Stimulated activated memory B cell treated with anti-CD40 and anti-IgM and Interleukin-4, amounts not matched to agents 10 μg/mL and 1 μg/mL and 100 μg/mL, for 72 hours (primary cell): ENCODE results near the gene ASXL1.
"Not testable (repeated sequence)": the region's sequence is repeated elsewhere in the genome, so short reads cannot be mapped to it uniquely, and the experiment has no call there.

Experiments
- ATAC-seq: fragments of 150-1000 bp; cut with Tn5 transposase; 2 replicates; pipeline ENCODE4 v1.10.0; 2021
- H3K27ac Mint-ChIP-seq: one replicate; pipeline ENCODE4 v1.8.0; 2022; ENCODE audit warnings: mild to moderate bottlenecking, mixed read lengths
- H3K27me3 Mint-ChIP-seq: one replicate; pipeline ENCODE4 v1.8.0; 2022; ENCODE audit warnings: mixed read lengths
- H3K36me3 Mint-ChIP-seq: one replicate; pipeline ENCODE4 v1.8.0; 2022; ENCODE audit warnings: mixed read lengths
- H3K4me1 Mint-ChIP-seq: one replicate; pipeline ENCODE4 v1.8.0; 2022; ENCODE audit warnings: mixed read lengths
- H3K4me3 Mint-ChIP-seq: one replicate; pipeline ENCODE4 v1.8.0; 2022; ENCODE audit warnings: mild to moderate bottlenecking, moderate library complexity, mixed read lengths
- H3K9me3 Mint-ChIP-seq: one replicate; pipeline ENCODE4 v1.8.0; 2022; ENCODE audit warnings: mixed read lengths

Gene ASXL1

DNA sequence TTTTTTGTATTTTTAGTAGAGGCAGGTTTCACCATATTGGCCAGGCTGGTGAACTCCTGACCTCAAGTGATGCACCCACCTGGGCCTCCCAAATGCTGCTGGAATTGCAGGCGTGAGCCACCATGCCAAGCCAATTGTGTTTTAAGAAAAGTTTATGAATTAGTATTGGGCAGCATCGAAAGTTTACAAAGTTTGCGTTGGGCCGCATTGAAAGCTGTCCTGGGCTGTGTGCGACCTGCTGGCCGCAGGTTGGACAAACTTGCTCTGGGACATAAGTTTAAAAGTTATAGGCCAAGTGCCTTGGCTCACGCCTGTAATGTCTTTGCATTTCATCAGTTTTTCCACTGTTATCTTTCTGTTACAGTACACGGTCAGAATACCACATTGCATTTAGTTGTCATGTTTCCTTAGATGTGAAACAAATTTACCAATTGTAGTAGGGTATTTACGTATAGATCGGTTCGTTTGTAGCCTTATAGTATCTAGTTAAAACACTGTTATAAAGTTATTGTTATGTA lies 39.5 kb downstream of the ASXL1 start:
- no peak overlapping the region for H3K4me3 Mint-ChIP-seq
- peaks cover 33% of the 10 kb centered on the region for H3K4me1 Mint-ChIP-seq
- peaks cover 64% of the 10 kb centered on the region for H3K36me3 Mint-ChIP-seq
- peaks cover 6% of the 10 kb centered on the region for H3K9me3 Mint-ChIP-seq
- no peaks in the 10 kb centered on the region for H3K27me3 Mint-ChIP-seq
- no peak for ATAC-seq
- H3K27ac Mint-ChIP-seq: no peak overlapping the region

DNA sequence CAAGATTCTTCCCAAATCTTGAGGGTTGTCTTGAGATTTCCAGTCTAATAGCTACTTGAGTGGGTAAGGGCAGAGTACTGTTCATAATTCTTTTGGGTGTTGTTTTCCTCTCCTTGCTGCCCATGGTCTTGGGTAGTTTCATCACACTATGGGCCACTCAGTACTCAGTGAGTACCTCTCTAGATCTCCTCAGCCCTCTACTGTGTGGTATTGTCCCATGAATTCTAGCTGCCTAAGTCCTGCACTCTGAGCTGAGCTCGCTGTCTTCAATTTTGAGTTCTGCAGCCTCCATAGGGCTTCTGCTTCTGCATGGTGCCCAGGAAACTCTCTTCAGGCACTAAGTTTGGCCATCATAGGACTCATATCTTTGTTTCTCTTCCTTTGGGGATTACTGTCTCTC lies 42.3 kb downstream of the ASXL1 start:
- H3K36me3 Mint-ChIP-seq: peaks cover 43% of the 10 kb centered on the region
- H3K27me3 Mint-ChIP-seq: no peaks in the 10 kb centered on the region
- no peak overlapping the region for H3K27ac Mint-ChIP-seq
- H3K4me3 Mint-ChIP-seq: no peak overlapping the region
- H3K9me3 Mint-ChIP-seq: peaks cover 2% of the 10 kb centered on the region
- H3K4me1 Mint-ChIP-seq: peaks cover 38% of the 10 kb centered on the region
- no peak for ATAC-seq

DNA sequence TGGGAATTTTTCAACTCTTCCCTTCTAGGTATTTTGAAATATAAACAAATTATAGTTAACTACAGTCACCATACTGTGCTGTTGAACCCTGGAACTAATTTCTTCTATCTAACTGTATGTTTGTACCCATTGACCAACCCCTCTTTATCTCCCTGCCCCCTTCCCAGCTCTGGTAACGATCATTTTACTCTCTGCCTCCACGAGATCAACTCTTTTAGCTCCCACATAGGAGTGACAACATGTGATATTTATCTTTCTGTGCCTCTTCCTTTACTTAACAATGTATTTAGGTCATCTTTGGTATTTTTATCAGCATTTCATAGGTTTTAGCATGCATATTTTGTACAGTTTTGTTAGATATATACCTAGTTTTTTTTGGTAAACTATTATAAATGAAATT lies 45.9 kb downstream of the ASXL1 start:
- H3K27ac Mint-ChIP-seq: peak overlapping the region; percentile 13
- H3K4me1 Mint-ChIP-seq: peaks cover 42% of the 10 kb centered on the region
- H3K4me3 Mint-ChIP-seq: no peak overlapping the region
- H3K9me3 Mint-ChIP-seq: peaks cover 3% of the 10 kb centered on the region
- H3K36me3 Mint-ChIP-seq: peaks cover 43% of the 10 kb centered on the region
- ATAC-seq: no peak
- no peaks in the 10 kb centered on the region for H3K27me3 Mint-ChIP-seq

DNA sequence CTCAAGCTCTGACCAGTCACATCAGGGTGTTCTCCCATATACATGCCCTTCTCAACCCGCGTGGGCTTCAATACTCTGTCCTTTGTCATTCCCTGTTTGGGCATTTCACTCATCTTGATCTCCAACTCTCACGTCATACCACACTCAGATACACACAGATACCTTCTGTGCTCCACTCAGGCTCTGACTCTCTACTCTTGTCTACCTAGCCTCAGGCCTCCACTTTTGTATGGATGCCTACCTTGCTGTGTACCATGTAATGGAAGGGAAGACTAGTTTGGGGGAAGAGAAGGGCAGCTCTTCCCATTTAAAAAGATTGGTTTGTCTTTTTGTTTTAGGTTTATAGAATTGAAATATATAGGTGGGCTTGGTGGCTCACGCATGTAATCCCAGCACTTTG lies 48.6 kb downstream of the ASXL1 start:
- peaks cover 21% of the 10 kb centered on the region for H3K36me3 Mint-ChIP-seq
- ATAC-seq: no peak
- no peaks in the 10 kb centered on the region for H3K27me3 Mint-ChIP-seq
- H3K27ac Mint-ChIP-seq: peak overlapping the region; percentile 48
- H3K4me1 Mint-ChIP-seq: peaks cover 28% of the 10 kb centered on the region
- H3K9me3 Mint-ChIP-seq: peaks cover 3% of the 10 kb centered on the region
- H3K4me3 Mint-ChIP-seq: no peak overlapping the region

DNA sequence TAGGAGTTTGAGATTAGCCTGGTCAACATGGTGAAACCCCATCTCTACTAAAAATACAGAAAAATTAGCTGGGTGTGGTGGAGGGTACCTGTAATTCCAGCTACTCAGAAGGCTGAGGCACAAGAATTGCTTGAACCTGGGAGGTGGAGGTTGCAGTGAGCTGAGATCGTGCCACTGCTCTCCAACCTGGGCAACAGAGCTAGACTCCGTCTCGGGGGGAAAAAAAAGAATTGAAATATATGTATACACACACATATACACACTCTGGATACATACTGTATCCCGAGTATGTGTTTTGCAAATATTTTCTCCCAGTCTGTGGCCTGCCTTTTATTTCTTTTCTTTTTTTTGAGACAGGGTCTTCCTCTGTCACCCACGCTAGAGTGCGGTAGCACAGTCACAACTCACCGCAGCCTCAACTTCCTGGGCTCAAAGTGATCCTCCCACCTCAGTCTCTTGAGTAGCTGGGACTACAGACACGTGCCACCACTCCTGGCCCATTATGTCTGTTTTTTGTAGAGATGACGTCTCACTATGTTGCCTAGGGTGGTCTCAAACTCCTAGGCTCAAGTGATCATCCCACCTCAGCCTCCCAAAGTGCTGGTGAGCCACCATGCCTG lies 49.1 kb downstream of the ASXL1 start:
- not testable (repeated sequence) for ATAC-seq, H3K27me3 Mint-ChIP-seq, H3K9me3 Mint-ChIP-seq, H3K4me3 Mint-ChIP-seq
- Mint-ChIP-seq H3K27ac (peak overlapping the region; percentile 48), H3K4me1 (peaks cover 33% of the 10 kb centered on the region), H3K36me3 (peaks cover 21% of the 10 kb centered on the region)

DNA sequence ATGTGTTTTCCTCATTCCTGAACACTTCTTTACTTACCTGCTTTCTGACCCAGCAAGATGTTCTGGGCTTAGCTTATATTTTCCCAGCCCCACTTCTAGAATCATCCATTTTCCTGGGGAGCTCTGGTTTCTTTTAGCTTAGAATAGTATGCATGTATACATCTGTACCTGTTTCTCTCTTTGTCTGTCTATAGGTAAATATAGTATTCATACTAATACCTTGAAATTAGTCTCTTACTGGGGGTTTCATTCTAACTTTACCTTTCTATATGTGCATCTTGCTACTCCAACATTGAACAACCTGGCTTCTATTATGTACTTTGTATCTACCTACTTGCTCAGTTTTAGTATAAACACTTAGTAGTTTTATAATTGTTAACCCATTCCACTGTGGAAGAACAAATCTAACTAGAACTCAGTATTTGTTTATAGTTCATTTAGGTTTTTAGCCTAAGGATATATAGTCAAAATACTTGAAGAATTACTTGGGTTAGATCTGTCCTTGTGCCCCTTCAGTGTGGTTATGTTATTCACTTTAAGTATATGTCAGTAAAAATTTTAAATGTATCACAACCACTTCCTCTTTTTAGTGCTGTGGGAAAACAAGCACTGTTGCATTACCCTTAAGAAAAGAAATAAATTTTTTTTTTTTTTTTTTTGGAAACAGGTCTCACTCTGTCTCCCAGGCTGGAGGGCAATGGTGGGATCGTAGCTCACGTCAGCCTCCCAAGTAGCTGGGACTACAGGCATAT lies 54.0 kb downstream of the ASXL1 start:
- Mint-ChIP-seq H3K4me3 (no peak overlapping the region), H3K27me3 (no peaks in the 10 kb centered on the region), H3K4me1 (peaks cover 55% of the 10 kb centered on the region), H3K9me3 (no peaks in the 10 kb centered on the region), H3K27ac (peak overlapping the region; percentile 44), H3K36me3 (peaks cover 29% of the 10 kb centered on the region)
- peak; percentile 75 for ATAC-seq

DNA sequence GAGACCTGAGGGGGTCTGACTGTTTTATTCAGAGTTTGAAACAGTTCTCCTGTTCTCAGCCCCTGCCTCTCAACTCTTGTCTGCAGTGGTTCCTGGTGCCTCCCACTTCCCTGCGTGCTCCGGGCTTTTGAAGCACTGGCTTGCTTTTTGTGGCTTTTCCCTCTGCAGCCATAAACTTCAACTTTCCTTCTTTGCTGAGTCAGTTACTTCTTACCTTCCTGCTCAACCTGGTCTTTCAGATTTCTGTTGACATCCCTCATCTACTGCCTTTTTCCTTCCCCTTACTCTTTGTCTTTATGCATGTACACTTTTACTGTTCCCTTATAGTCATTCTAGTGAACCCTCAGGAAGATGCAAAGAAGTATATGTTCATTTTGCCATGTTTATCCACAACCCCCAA lies 57.4 kb downstream of the ASXL1 start:
- ATAC-seq: no peak
- H3K27ac Mint-ChIP-seq: no peak overlapping the region
- H3K9me3 Mint-ChIP-seq: no peaks in the 10 kb centered on the region
- peaks cover 27% of the 10 kb centered on the region for H3K36me3 Mint-ChIP-seq
- H3K4me1 Mint-ChIP-seq: peaks cover 61% of the 10 kb centered on the region
- no peak overlapping the region for H3K4me3 Mint-ChIP-seq
- no peaks in the 10 kb centered on the region for H3K27me3 Mint-ChIP-seq

DNA sequence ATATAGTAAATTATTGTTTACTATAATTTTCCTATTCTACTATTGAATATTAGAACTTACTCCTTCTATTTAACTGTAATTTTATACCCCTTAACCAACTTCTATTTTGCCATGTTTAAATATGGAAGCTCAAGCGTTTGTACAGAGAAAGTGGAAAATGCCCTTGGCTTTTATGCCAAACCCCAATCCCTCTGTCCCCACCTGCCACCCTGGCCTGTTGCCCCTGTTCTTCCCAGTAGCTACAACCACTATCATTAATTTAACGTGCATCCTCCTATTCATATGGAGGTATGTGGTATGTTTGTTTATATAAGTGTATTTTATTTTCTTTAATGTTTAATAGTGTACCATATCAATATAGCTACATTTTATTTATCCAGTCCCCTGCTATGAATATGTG lies 58.1 kb downstream of the ASXL1 start:
- no peaks in the 10 kb centered on the region for H3K27me3 Mint-ChIP-seq
- no peak overlapping the region for H3K27ac Mint-ChIP-seq
- no peak overlapping the region for H3K4me3 Mint-ChIP-seq
- H3K36me3 Mint-ChIP-seq: peaks cover 27% of the 10 kb centered on the region
- no peak for ATAC-seq
- H3K9me3 Mint-ChIP-seq: no peaks in the 10 kb centered on the region
- peaks cover 61% of the 10 kb centered on the region for H3K4me1 Mint-ChIP-seq

DNA sequence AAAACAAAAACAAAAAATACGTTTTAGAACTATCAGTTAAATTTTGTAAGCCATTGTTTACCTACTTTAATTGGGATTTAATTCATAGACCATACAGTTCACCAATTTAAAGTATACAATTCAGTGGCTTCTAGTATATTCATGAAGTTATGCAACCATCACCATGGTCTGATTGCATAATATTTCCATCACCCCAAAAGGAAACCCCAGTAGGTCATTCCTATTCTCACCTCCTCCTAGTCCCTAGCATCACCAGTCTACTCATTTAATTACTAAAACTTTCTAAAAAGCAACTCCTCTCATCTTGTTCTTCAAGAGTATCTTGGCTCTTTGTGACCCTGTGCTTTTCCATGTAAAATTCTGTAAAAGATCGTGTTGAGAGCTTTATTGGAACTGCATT lies 60.2 kb downstream of the ASXL1 start:
- Mint-ChIP-seq H3K4me1 (peaks cover 42% of the 10 kb centered on the region), H3K4me3 (no peak overlapping the region), H3K36me3 (peaks cover 25% of the 10 kb centered on the region), H3K27ac (no peak overlapping the region), H3K27me3 (no peaks in the 10 kb centered on the region), H3K9me3 (no peaks in the 10 kb centered on the region)
- no peak for ATAC-seq

DNA sequence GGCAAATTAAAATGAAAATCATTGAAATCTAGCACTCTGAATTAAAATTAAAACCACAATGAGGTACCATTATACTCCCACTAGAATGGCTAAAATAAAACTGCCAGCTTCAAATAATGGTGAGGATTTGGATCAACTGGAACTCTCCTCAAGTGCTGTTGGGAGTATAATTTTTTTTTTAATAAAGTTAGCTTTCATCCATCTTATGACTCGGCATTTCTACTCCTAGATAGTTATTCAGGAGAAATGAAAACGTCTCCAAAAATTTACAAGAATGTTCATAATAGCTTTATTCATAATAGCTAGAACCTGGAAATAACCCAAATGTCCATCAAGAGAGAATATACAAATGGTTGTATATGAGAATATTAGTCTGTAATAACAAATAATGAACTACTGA lies 63.2 kb downstream of the ASXL1 start:
- H3K36me3 Mint-ChIP-seq: peaks cover 26% of the 10 kb centered on the region

DNA sequence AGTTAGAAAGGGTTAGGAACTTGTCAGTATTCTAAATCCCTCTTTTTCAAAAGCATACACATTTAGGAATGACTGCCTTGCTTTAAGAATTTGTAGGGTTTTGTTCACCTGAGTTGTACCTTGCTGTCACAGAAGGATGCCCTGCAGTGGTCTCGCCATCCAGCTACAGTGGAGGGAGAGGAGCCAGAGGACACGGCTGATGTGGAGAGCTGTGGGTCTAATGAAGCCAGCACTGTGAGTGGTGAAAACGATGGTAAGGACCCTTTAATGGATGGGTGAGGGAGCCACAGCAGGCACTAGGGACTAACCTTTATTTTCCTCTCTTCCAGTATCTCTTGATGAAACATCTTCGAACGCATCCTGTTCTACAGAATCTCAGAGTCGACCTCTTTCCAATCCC lies 69.9 kb downstream of the ASXL1 start:
- peaks cover 5% of the 10 kb centered on the region for H3K4me1 Mint-ChIP-seq
- peaks cover 66% of the 10 kb centered on the region for H3K36me3 Mint-ChIP-seq
- H3K27ac Mint-ChIP-seq: no peak overlapping the region
- no peaks in the 10 kb centered on the region for H3K27me3 Mint-ChIP-seq
- H3K9me3 Mint-ChIP-seq: no peaks in the 10 kb centered on the region
- H3K4me3 Mint-ChIP-seq: no peak overlapping the region
- ATAC-seq: no peak

More for the DNA sequence above, 63.2 kb downstream of the ASXL1 start:
- Mint-ChIP-seq H3K4me1 (peaks cover 20% of the 10 kb centered on the region), H3K27ac (no peak overlapping the region), H3K4me3 (no peak overlapping the region), H3K27me3 (no peaks in the 10 kb centered on the region), H3K9me3 (no peaks in the 10 kb centered on the region)
- ATAC-seq: no peak

DNA sequence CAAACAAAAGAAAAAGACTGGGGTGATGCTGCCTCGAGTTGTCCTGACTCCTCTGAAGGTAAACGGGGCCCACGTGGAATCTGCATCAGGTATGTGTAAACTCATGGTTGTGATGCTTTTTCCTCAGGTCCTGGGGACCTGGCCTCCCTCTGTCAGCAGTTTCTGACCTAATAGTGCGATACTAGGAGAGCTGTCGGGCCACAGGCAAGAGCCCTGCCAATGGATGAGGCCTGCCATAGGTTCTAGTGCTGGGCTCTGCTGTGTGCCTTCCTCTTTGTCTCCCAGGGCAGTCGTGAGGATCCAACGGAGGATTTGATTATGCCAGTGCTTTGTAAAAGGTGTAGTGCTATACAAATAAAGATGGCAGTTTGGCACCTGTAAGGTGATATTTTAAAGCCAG lies 71.2 kb downstream of the ASXL1 start:
- H3K4me3 Mint-ChIP-seq: no peak overlapping the region
- H3K36me3 Mint-ChIP-seq: peaks cover 80% of the 10 kb centered on the region
- H3K9me3 Mint-ChIP-seq: no peaks in the 10 kb centered on the region
- no peak for ATAC-seq
- no peaks in the 10 kb centered on the region for H3K27me3 Mint-ChIP-seq
- peaks cover 5% of the 10 kb centered on the region for H3K4me1 Mint-ChIP-seq
- H3K27ac Mint-ChIP-seq: no peak overlapping the region

DNA sequence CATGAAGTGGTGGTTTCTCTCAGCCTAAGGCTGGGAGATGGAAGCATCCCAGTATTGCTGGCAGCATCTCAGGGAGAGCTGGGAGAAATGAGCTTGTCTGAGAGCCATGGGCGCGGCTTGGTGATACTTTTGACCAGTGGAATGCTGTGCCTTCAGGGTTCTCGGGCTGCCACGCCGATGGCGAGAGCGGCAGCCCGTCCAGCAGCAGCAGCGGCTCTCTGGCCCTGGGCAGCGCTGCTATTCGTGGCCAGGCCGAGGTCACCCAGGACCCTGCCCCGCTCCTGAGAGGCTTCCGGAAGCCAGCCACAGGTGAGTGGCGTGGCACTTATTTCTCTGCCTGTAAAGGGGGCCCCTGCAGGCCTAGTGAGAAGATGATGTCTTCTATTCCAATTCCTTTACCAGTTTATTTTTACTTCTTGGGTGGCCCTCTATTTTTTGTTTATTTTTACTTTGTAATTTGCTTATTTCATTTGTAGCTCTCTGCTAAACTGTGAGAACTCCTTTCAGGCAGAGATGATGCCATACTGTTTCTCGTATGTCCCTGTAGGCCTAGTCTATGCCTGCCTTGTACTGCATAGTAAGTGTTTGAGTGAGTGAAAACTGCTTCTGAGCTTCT lies 71.7 kb downstream of the ASXL1 start:
- Mint-ChIP-seq H3K9me3 (no peaks in the 10 kb centered on the region), H3K4me1 (peaks cover 3% of the 10 kb centered on the region), H3K27me3 (no peaks in the 10 kb centered on the region), H3K4me3 (no peak overlapping the region), H3K27ac (no peak overlapping the region), H3K36me3 (peaks cover 81% of the 10 kb centered on the region)
- no peak for ATAC-seq

DNA sequence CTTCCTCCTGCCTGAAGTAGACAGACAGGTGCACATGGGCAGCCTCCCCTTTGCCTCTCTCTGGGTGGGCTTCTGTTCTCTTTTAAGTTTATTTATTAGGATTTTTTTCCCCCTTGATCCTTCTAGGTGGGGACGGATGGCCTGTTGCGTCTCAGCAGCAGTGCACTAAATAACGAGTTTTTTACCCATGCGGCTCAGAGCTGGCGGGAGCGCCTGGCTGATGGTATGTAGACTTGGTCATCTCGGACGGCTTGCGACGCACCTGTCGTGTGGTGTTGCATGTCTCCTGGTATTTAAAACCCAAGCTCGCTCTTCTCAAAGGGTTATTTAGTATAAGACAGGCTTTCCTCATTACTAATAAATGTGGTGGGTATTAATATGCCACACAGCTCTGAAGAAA lies 73.3 kb downstream of the ASXL1 start:
- Mint-ChIP-seq H3K9me3 (no peaks in the 10 kb centered on the region), H3K27ac (no peak overlapping the region), H3K4me3 (no peak overlapping the region), H3K4me1 (no peaks in the 10 kb centered on the region), H3K36me3 (peaks cover 81% of the 10 kb centered on the region), H3K27me3 (no peaks in the 10 kb centered on the region)
- ATAC-seq: no peak

DNA sequence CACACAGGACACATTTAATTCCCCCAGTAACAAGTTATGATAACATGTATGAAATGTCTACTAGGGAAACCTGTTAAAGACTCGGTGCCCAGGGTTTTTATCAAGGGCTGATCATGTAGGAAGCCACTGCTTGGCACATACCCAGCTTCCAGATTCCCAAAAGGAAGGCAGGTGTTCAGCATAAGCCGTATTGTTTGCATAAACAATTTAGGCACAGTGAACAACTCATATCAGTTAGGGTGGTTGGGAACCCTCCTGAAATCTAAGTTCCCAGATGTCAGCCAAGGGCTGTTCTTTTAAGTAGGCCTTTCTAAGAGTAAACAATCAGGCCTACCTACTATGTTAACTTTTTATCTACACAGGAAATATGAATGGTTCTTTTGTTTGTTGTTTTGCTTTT lies 74.1 kb downstream of the ASXL1 start:
- Mint-ChIP-seq H3K36me3 (peaks cover 83% of the 10 kb centered on the region), H3K27me3 (no peaks in the 10 kb centered on the region), H3K4me3 (no peak overlapping the region), H3K4me1 (no peaks in the 10 kb centered on the region), H3K27ac (no peak overlapping the region), H3K9me3 (no peaks in the 10 kb centered on the region)
- no peak for ATAC-seq
